ENCODE results near the gene ROR2.

DNA sequence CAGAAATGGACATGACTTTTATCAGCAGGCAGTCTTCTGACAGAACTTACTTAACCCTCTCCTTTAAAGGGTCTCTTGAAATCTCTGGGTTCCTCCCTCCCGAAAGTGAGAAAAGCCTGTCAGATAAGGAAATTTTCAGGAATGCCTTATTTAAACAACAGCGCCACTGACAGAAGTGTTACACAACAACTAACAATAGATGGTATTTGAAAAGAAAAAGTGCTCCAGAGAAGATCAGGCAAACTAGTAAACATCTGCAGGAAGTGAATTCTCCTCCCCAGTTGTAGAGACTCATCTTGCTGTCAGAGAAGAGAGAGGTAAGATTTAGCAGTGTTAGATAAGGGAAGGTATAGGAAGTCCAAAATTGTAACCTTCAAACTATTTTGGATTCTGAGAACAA, 419.2 kb downstream of the ROR2 start:
- TF ChIP-seq, protein P1, sequence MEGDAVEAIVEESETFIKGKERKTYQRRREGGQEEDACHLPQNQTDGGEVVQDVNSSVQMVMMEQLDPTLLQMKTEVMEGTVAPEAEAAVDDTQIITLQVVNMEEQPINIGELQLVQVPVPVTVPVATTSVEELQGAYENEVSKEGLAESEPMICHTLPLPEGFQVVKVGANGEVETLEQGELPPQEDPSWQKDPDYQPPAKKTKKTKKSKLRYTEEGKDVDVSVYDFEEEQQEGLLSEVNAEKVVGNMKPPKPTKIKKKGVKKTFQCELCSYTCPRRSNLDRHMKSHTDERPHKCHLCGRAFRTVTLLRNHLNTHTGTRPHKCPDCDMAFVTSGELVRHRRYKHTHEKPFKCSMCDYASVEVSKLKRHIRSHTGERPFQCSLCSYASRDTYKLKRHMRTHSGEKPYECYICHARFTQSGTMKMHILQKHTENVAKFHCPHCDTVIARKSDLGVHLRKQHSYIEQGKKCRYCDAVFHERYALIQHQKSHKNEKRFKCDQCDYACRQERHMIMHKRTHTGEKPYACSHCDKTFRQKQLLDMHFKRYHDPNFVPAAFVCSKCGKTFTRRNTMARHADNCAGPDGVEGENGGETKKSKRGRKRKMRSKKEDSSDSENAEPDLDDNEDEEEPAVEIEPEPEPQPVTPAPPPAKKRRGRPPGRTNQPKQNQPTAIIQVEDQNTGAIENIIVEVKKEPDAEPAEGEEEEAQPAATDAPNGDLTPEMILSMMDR (IDR thresholded peaks at IDR 0.05): no peak
- TF ChIP-seq POLR2AphosphoS5 (IDR thresholded peaks at IDR 0.05): no peak
